Activated CD4-positive, alpha-beta T cell treated with anti-CD3 and anti-CD28 coated beads for 36 hours (primary cell): ENCODE results near the gene KIFC1. TPM values are rescaled to one million over a fixed set of nuclear protein-coding genes. Genes with fewer than 3 reads are reported as not detected.

Experiments used
- ATAC-seq: fragments of 200-7000 bp; cut with Tn5 transposase; one replicate; pipeline ENCODE4 v1.10.0; 2021; ENCODE audit warnings: mild to moderate bottlenecking, moderate library complexity
- CTCF ChIA-PET: fragments of 350-600 bp; sonication (Branson Sonifier 250); formaldehyde crosslinking; loops from one replicate; lab custom pipeline; 2021; ENCODE audit warnings: antibody characterized with exemption; lab: Charles Lee
- POLR2A ChIA-PET: fragments of 350-600 bp; sonication (Branson Sonifier 250); formaldehyde crosslinking; loops from one replicate; lab custom pipeline; 2021; ENCODE audit warnings: antibody characterized with exemption, inconsistent platforms; lab: Charles Lee
- DNase-seq: peaks from one replicate; pipeline ENCODE4 v3.0.0-alpha.2; 2020
- H3K27ac Mint-ChIP-seq: one replicate; pipeline ENCODE4 v1.8.0; 2021; ENCODE audit warnings: mixed read lengths
- H3K27me3 Mint-ChIP-seq: one replicate; pipeline ENCODE4 v1.8.0; 2021; ENCODE audit warnings: mixed read lengths
- H3K36me3 Mint-ChIP-seq: one replicate; pipeline ENCODE4 v1.8.0; 2021; ENCODE audit warnings: low read depth, mixed read lengths
- H3K4me1 Mint-ChIP-seq: one replicate; pipeline ENCODE4 v1.8.0; 2021; ENCODE audit warnings: mixed read lengths
- H3K4me3 Mint-ChIP-seq: one replicate; pipeline ENCODE4 v1.8.0; 2021; ENCODE audit warnings: mild to moderate bottlenecking, moderate library complexity, mixed read lengths
- H3K9me3 Mint-ChIP-seq: one replicate; pipeline ENCODE4 v1.8.0; 2021; ENCODE audit warnings: low read depth, mixed read lengths
- intact Hi-C, 2 experiments: fragments of 100-400 bp; cut with DNase I in 1 of 2; cut with micrococcal nuclease in 1 of 2; formaldehyde crosslinking; loops; one replicate each; pipeline versions ENCODE4 v1.14.2 to v1.15.1; 2022 to 2024; cut with DNase I, micrococcal nuclease
- microRNA-seq: library from miRNA; unstranded; fragments of <30 nt; microRNA quantifications from one replicate; pipeline ENCODE4 v1.2.0, GENCODE V29; 2021; ENCODE audit warnings: borderline replicate concordance
- total RNA-seq, 2 experiments: library from RNA; stranded (reverse); gene quantifications; one replicate each; pipeline ENCODE4 v1.2.3, GENCODE V29; 2021

Gene KIFC1
- total RNA-seq, 2 experiments from 2014 or later: 86.0 to 89.3 TPM

DNA sequence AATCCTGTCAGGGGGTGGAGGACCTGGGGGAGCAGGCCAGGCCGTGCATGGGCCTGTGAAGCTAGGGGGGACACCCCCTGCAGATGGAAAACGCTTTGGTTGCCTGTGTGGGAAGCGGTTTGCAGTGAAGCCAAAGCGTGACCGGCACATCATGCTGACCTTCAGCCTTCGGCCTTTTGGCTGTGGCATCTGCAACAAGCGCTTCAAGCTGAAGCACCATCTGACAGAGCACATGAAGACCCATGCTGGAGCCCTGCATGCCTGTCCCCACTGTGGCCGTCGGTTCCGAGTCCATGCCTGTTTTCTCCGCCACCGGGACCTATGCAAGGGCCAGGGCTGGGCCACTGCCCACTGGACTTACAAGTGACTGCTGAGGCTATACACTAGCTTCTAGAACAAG is 64.5 kb downstream of the KIFC1 start:
- CTCF ChIA-PET: interaction anchor here (0.6 to 1.5 kb wide), 3 partner anchors 66 to 165 kb away, joined by 3 to 5 read pairs (median 3); partner anchors contain the start of genes BAK1 and ITPR3
- intact Hi-C loops: no loop called here
- POLR2A ChIA-PET: interaction anchor here (0.6 kb wide), 2 partner anchors 47 to 49 kb away, joined by 3 to 5 read pairs; no protein-coding TSS in a partner anchor

GRCh38 chr6:33458676-33459075 is 67.1 kb downstream of the KIFC1 start:
- intact Hi-C loops: no loop called here
- CTCF ChIA-PET: interaction anchor here (1.0 kb wide), 1 partner anchor 9 kb away, joined by 3 read pairs; no protein-coding TSS in a partner anchor
- H3K4me1 Mint-ChIP-seq: peaks cover 18% of the 10 kb centered on the region
- H3K9me3 Mint-ChIP-seq: no peaks in the 10 kb centered on the region
- H3K27ac Mint-ChIP-seq: no peak overlapping the region
- H3K36me3 Mint-ChIP-seq: peaks cover 20% of the 10 kb centered on the region
- no peaks in the 10 kb centered on the region for H3K27me3 Mint-ChIP-seq
- no peak overlapping the region for H3K4me3 Mint-ChIP-seq
- POLR2A ChIA-PET: no interaction called here
- DNase-seq (no peak), ATAC-seq (no peak)

More for the DNA sequence above, 64.5 kb downstream of the KIFC1 start:
- DNase-seq (no peak), ATAC-seq (no peak)
- H3K36me3 Mint-ChIP-seq: peaks cover 20% of the 10 kb centered on the region
- H3K9me3 Mint-ChIP-seq: no peaks in the 10 kb centered on the region
- peak overlapping the region; percentile 95 for H3K4me3 Mint-ChIP-seq
- H3K27me3 Mint-ChIP-seq: no peaks in the 10 kb centered on the region
- H3K4me1 Mint-ChIP-seq: peaks cover 27% of the 10 kb centered on the region
- no peak overlapping the region for H3K27ac Mint-ChIP-seq

GRCh38 chr6:33459226-33459625 is 67.6 kb downstream of the KIFC1 start:
- CTCF ChIA-PET: interaction anchor here (1.0 kb wide), 1 partner anchor 9 kb away, joined by 3 read pairs; no protein-coding TSS in a partner anchor
- Mint-ChIP-seq H3K27me3 (no peaks in the 10 kb centered on the region), H3K27ac (no peak overlapping the region), H3K36me3 (peaks cover 20% of the 10 kb centered on the region), H3K4me1 (peaks cover 17% of the 10 kb centered on the region), H3K9me3 (no peaks in the 10 kb centered on the region), H3K4me3 (no peak overlapping the region)
- ATAC-seq: no peak
- DNase-seq: no peak
- intact Hi-C loops: no loop called here
- POLR2A ChIA-PET: interaction anchor here (0.5 kb wide), 1 partner anchor 175 kb away, joined by 3 read pairs; no protein-coding TSS in a partner anchor

Small RNAs within 50 kb of the gene (microRNA-seq; reads per million reads assigned to microRNA genes)
- not detected for gene MIR5004

Other genes starting within 250 kb of the KIFC1 start
- gene COL11A2, start 199.4 kb upstream of the KIFC1 start, total RNA-seq: 1 to 10 TPM; 1.9 to 2.0 TPM
- gene RXRB, start 191.2 kb upstream of the KIFC1 start, total RNA-seq: 10 to 100 TPM; 41.0 to 45.4 TPM
- gene SLC39A7, start 191.0 kb upstream of the KIFC1 start, total RNA-seq: 10 to 100 TPM; 33.0 to 41.8 TPM
- 10 to 100 TPM; 23.4 to 33.2 TPM for gene HSD17B8, start 187.2 kb upstream of the KIFC1 start, total RNA-seq
- gene RING1, start 183.3 kb upstream of the KIFC1 start, total RNA-seq: 10 to 100 TPM; 28.3 to 39.3 TPM
- 10 to 100 TPM; 35.6 to 45.2 TPM for gene VPS52, start 119.9 kb upstream of the KIFC1 start, total RNA-seq
- gene RPS18, start 119.7 kb upstream of the KIFC1 start, total RNA-seq: 1,000 to 10,000 TPM; 2,706 to 4,631 TPM
- gene B3GALT4, start 114.7 kb upstream of the KIFC1 start, total RNA-seq: 1 to 10 TPM; 2.8 to 3.5 TPM
- 10 to 100 TPM; 63.5 to 69.4 TPM for gene WDR46, start 102.6 kb upstream of the KIFC1 start, total RNA-seq
- 10 to 100 TPM; 65.4 to 96.9 TPM for gene PFDN6, start 102.2 kb upstream of the KIFC1 start, total RNA-seq
- gene RGL2, start 92.9 kb upstream of the KIFC1 start, total RNA-seq: 10 to 100 TPM; 19.9 to 21.5 TPM
- 100 to 1,000 TPM; 164 to 190 TPM for gene TAPBP, start 77.7 kb upstream of the KIFC1 start, total RNA-seq
- gene ZBTB22, start 74.1 kb upstream of the KIFC1 start, total RNA-seq: 1 to 10 TPM; 9.0 to 9.9 TPM
- 10 to 100 TPM; 66.2 to 75.5 TPM for gene DAXX, start 68.9 kb upstream of the KIFC1 start, total RNA-seq
- 10 to 100 TPM; 24.9 to 28.2 TPM for gene PHF1, start 19.2 kb downstream of the KIFC1 start, total RNA-seq
- 100 to 1,000 TPM; 154 to 188 TPM for gene CUTA, start 26.3 kb downstream of the KIFC1 start, total RNA-seq
- 10 to 100 TPM; 43.6 to 45.6 TPM for gene SYNGAP1, start 28.2 kb downstream of the KIFC1 start, total RNA-seq
- gene ZBTB9, start 62.8 kb downstream of the KIFC1 start, total RNA-seq: 1 to 10 TPM; 9.3 to 9.5 TPM
- gene BAK1, start 188.5 kb downstream of the KIFC1 start, total RNA-seq: 10 to 100 TPM; 37.0 to 43.3 TPM
- 10 to 100 TPM; 42.6 to 42.9 TPM for gene ITPR3, start 229.5 kb downstream of the KIFC1 start, total RNA-seq